H1 (cell line): ENCODE data around the gene METTL9. TPM values are rescaled to one million over a fixed set of nuclear protein-coding genes. Genes with fewer than 3 reads are reported as not detected.

Source experiments
- CTCF ChIA-PET: fragments of 300-600 bp; sonication (Branson Sonifier 250); formaldehyde crosslinking; loops from one replicate; lab custom pipeline; 2021; ENCODE audit not compliant: partially characterized antibody; lab: Charles Lee
- POLR2A ChIA-PET: fragments of 300-600 bp; sonication (Branson Sonifier 250); formaldehyde crosslinking; loops from one replicate; lab custom pipeline; 2021; ENCODE audit warnings: inconsistent platforms; ENCODE audit not compliant: partially characterized antibody; lab: Charles Lee
- DNase-seq, 2 experiments: peaks; one replicate each; pipeline versions ENCODE4 v3.0.0 to v3.0.0-alpha.2; 2010 to 2022; ENCODE audit warnings: low spot score in 2 of 2, low read depth in 1 of 2, mixed read lengths in 1 of 2
- FAIRE-seq: peaks from 2 replicates; lab custom pipeline; 2011; peaks lifted over from hg19 to GRCh38; lab: Jason Lieb, UNC
- H2AFZ ChIP-seq: 2 replicates; pipeline ENCODE4 v1.8.1; 2012; ENCODE audit warnings: low read length, inconsistent platforms
- H2AK5ac ChIP-seq: 2 replicates; pipeline ENCODE4 v1.6.1; 2013; ENCODE audit warnings: low read depth, low read length
- H2BK120ac ChIP-seq: replicated peaks from 2 replicates; pipeline ENCODE3; 2013; ENCODE audit warnings: low read depth, low read length, inconsistent platforms
- H2BK12ac ChIP-seq: 2 replicates; pipeline ENCODE4 v1.6.1; 2013; ENCODE audit warnings: low read depth, low read length
- H2BK15ac ChIP-seq: 2 replicates; pipeline ENCODE4 v1.6.1; 2013; ENCODE audit warnings: low read length
- H2BK20ac ChIP-seq: 2 replicates; pipeline ENCODE4 v1.6.1; 2013; ENCODE audit warnings: low read length
- H2BK5ac ChIP-seq: 2 replicates; pipeline ENCODE4 v1.6.1; 2013; ENCODE audit warnings: low read depth, low read length
- H3K14ac ChIP-seq: 2 replicates; pipeline ENCODE4 v1.6.1; 2013; ENCODE audit warnings: inconsistent platforms; ENCODE audit not compliant: insufficient read length
- H3K18ac ChIP-seq: 2 replicates; pipeline ENCODE4 v1.6.1; 2013; ENCODE audit warnings: low read length; ENCODE audit errors: extremely low read depth
- H3K23ac ChIP-seq: 2 replicates; pipeline ENCODE4 v1.6.1; 2013; ENCODE audit warnings: inconsistent platforms; ENCODE audit not compliant: insufficient read length
- H3K23me2 ChIP-seq: 2 replicates; pipeline ENCODE4 v1.6.1; 2013; ENCODE audit warnings: low read depth, low read length
- H3K27ac ChIP-seq: 2 replicates; pipeline ENCODE4 v1.6.1; 2011; ENCODE audit warnings: low read depth, low read length, inconsistent platforms
- H3K27me3 ChIP-seq, 4 experiments: replicated peaks in 1 of 4; 1 replicate in 1 of 4; 2 replicates in 3 of 4; pipeline versions ENCODE4 v1.6.1 to v1.8.1; 2011 to 2013; ENCODE audit warnings: low read length in 3 of 4, mild to moderate bottlenecking in 3 of 4, inconsistent platforms in 2 of 4, mixed read lengths in 2 of 4, moderate library complexity in 1 of 4; ENCODE audit not compliant: control insufficient read depth in 3 of 4, insufficient read depth in 3 of 4; ENCODE audit errors: extremely low read depth in 1 of 4
- H3K36me3 ChIP-seq, 4 experiments: 2 replicates each; pipeline versions ENCODE4 v1.6.1 to v1.8.1; 2011 to 2013; ENCODE audit warnings: mild to moderate bottlenecking in 4 of 4, low read length in 3 of 4, moderate library complexity in 2 of 4, control low read depth in 1 of 4, inconsistent platforms in 1 of 4; ENCODE audit not compliant: insufficient read depth in 4 of 4, control insufficient read depth in 2 of 4
- H3K4ac ChIP-seq: replicated peaks from 2 replicates; pipeline ENCODE3; 2013; ENCODE audit warnings: low read length, low read depth, mixed read lengths, inconsistent platforms; ENCODE audit not compliant: insufficient read length
- H3K4me1 ChIP-seq, 4 experiments: replicated peaks in 1 of 4; 1 replicate in 1 of 4; 2 replicates in 3 of 4; pipeline versions ENCODE4 v1.6.1 to v1.8.1; 2011 to 2013; ENCODE audit warnings: low read length in 3 of 4, inconsistent platforms in 2 of 4, mixed read lengths in 1 of 4; ENCODE audit not compliant: insufficient read depth in 4 of 4, control insufficient read depth in 3 of 4
- H3K4me2 ChIP-seq, 2 experiments: 2 replicates each; pipeline versions ENCODE4 v1.6.1 to v1.8.1; 2011 to 2013; ENCODE audit warnings: low read depth in 2 of 2, low read length in 2 of 2, control low read depth in 1 of 2, inconsistent platforms in 1 of 2, mild to moderate bottlenecking in 1 of 2; ENCODE audit not compliant: insufficient read depth in 1 of 2
- H3K4me3 ChIP-seq, 4 experiments: fragments of 200-600, 300-600 bp in 1 of 4; sonication (generic), shearing (Covaris generic), sonication (Bioruptor Twin) in 1 of 4; 2 replicates each; pipeline versions ENCODE4 v1.5.1 to v1.8.1; 2011 to 2016; ENCODE audit warnings: low read length in 4 of 4, low read depth in 3 of 4, control low read depth in 2 of 4, inconsistent platforms in 2 of 4, mild to moderate bottlenecking in 2 of 4, mixed read lengths in 1 of 4, moderate library complexity in 1 of 4; ENCODE audit not compliant: insufficient read depth in 2 of 4; ENCODE audit errors: extremely low read depth in 1 of 4
- H3K56ac ChIP-seq: replicated peaks from 2 replicates; pipeline ENCODE3; 2013; ENCODE audit warnings: low read depth, mild to moderate bottlenecking, mixed read lengths, low read length, inconsistent platforms; ENCODE audit not compliant: insufficient read length
- H3K79me1 ChIP-seq: 2 replicates; pipeline ENCODE4 v1.6.1; 2013; ENCODE audit warnings: low read depth, low read length, control low read depth
- H3K79me2 ChIP-seq, 2 experiments: 2 replicates each; pipeline versions ENCODE4 v1.6.1 to v1.8.1; 2012 to 2013; ENCODE audit warnings: low read length in 2 of 2, mild to moderate bottlenecking in 2 of 2, inconsistent platforms in 1 of 2; ENCODE audit not compliant: insufficient read depth in 2 of 2, control insufficient read depth in 1 of 2
- H3K9ac ChIP-seq, 4 experiments: replicated peaks in 1 of 4; 1 replicate in 1 of 4; 2 replicates in 3 of 4; pipeline versions ENCODE4 v1.6.1 to v1.8.1; 2011 to 2013; ENCODE audit warnings: low read depth in 3 of 4, low read length in 3 of 4, control low read depth in 2 of 4, mild to moderate bottlenecking in 2 of 4, moderate library complexity in 2 of 4, inconsistent platforms in 1 of 4; ENCODE audit errors: extremely low read depth in 1 of 4
- H3K9me3 ChIP-seq, 2 experiments: 2 replicates each; pipeline versions ENCODE4 v1.6.1 to v1.8.1; 2012 to 2013; ENCODE audit warnings: mild to moderate bottlenecking in 2 of 2, moderate library complexity in 2 of 2, control low read depth in 1 of 2, inconsistent platforms in 1 of 2, low read depth in 1 of 2, low read length in 1 of 2, mixed read lengths in 1 of 2; ENCODE audit not compliant: insufficient read depth in 2 of 2
- H4K20me1 ChIP-seq, 2 experiments: replicated peaks in 1 of 2; 2 replicates each; pipeline versions ENCODE3 to v1.8.1; 2011 to 2013; ENCODE audit warnings: inconsistent platforms in 2 of 2, low read length in 2 of 2, mild to moderate bottlenecking in 1 of 2; ENCODE audit not compliant: insufficient read depth in 2 of 2, control insufficient read depth in 1 of 2
- H4K5ac ChIP-seq: 2 replicates; pipeline ENCODE4 v1.6.1; 2013; ENCODE audit warnings: low read length, low read depth, mixed read lengths, inconsistent platforms; ENCODE audit not compliant: insufficient read length
- H4K8ac ChIP-seq: 2 replicates; pipeline ENCODE4 v1.8.0; 2013; ENCODE audit warnings: mild to moderate bottlenecking, moderate library complexity, low read length, inconsistent platforms; ENCODE audit not compliant: insufficient read depth; ENCODE audit errors: extremely low read depth
- H4K91ac ChIP-seq: replicated peaks from 2 replicates; pipeline ENCODE3; 2013; ENCODE audit warnings: low read length, mixed read lengths, inconsistent platforms; ENCODE audit not compliant: insufficient read length
- CTCF ChIP-seq, 3 experiments: IDR thresholded peaks; 1 replicate in 2 of 3; 2 replicates in 1 of 3; pipeline versions ENCODE4 v1.5.1 to v1.6.1; 2011; ENCODE audit warnings: low read length in 3 of 3, mild to moderate bottlenecking in 3 of 3, inconsistent platforms in 2 of 3, low read depth in 1 of 3, moderate library complexity in 1 of 3; ENCODE audit not compliant: insufficient read depth in 1 of 3; ENCODE audit errors: control extremely low read depth in 1 of 3
- RAD21 ChIP-seq, 2 experiments: IDR thresholded peaks in 1 of 2; conservative IDR thresholded peaks in 1 of 2; 2 replicates each; pipeline ENCODE4 v1.6.1; 2011; ENCODE audit warnings: low read depth in 2 of 2, low read length in 2 of 2, improper control_type of control experiment in 1 of 2, inconsistent platforms in 1 of 2, mild to moderate bottlenecking in 1 of 2, moderate library complexity in 1 of 2
- RNF2 ChIP-seq: fragments of 200-900, 300-1000 bp; sonication (generic); IDR thresholded peaks from 2 replicates; pipeline ENCODE4 v1.7.1; 2016; ENCODE audit warnings: borderline replicate concordance, low read depth, mild to moderate bottlenecking, antibody characterized with exemption, low read length; ENCODE audit not compliant: poor library complexity, severe bottlenecking; ENCODE audit errors: missing control alignments
- WGBS, 2 experiments: shearing (Covaris generic) in 1 of 2; methylation state at CpG; one replicate each; pipeline versions ENCODE4 v1.1.6 to v1.1.7; 2013 to 2015; ENCODE audit warnings: low lambda C conversion rate in 2 of 2, mixed read lengths in 2 of 2, inconsistent platforms in 1 of 2, low coverage in 1 of 2, missing lambda C conversion rate in 1 of 2; ENCODE audit not compliant: insufficient replicate concordance in 2 of 2, insufficient coverage in 1 of 2, insufficient read length in 1 of 2; ENCODE audit errors: extremely low coverage in 1 of 2, missing lambda C conversion rate in 1 of 2; 5-methylcytosine and 5-hydroxymethylcytosine counted together
- polyA plus RNA-seq, 7 experiments: library from polyadenylated mRNA; depleted of rRNA in 3 of 7; stranded (reverse) in 5 of 7; unstranded in 2 of 7; fragments of >200 nt in 5 of 7; fragments of 200-250 nt in 2 of 7; gene quantifications; 1 replicate in 5 of 7; 2 replicates in 1 of 7; 4 replicates in 1 of 7; pipeline versions ENCODE4 v1.2.1 to v1.2.3, GENCODE V29; 2011 to 2013; ENCODE audit warnings: missing spikeins in 2 of 7, mixed read lengths in 2 of 7
- total RNA-seq: library from RNA; stranded (reverse); fragmentation: NEBNext Ultra II Directional; extraction: Animal tissue kit (Norgen Biotek cat#: 25700); gene quantifications from 2 replicates; pipeline ENCODE4 v1.2.1, GENCODE V29; 2021

METTL9 gene
- total and polyA plus RNA-seq, 2 of the 8 experiments (the other 6 are each of a cell fraction or from before 2014, with no cell fraction given) = 45.4 to 112 TPM

GRCh38 chr16:21614896-21615295 is 15.5 kb downstream of the METTL9 start:
- H3K14ac ChIP-seq = no peak overlapping the region
- no peak overlapping the region for H2BK120ac ChIP-seq
- no peak overlapping the region for H2AFZ ChIP-seq
- H2BK12ac ChIP-seq = no peak overlapping the region
- no peak overlapping the region for H2BK5ac ChIP-seq
- H3K79me1 ChIP-seq = peaks cover 5% of the 10 kb centered on the region
- H3K27ac ChIP-seq = no peak overlapping the region
- no peaks in the 10 kb centered on the region for H3K9me3 ChIP-seq
- H3K18ac ChIP-seq = no peak overlapping the region
- no peak overlapping the region for H3K56ac ChIP-seq
- H3K4me3 ChIP-seq = no peak overlapping the region
- H3K4me1 ChIP-seq = peaks cover 0 to 12% (median 7%) of the 10 kb centered on the region in 4 experiments; a peak in 4 of 7 replicates
- H3K23ac ChIP-seq = no peak overlapping the region
- ChIA-PET CTCF (interaction anchor here (1.1 to 4.4 kb wide), 4 partner anchors 12 to 36 kb away, joined by 3 to 20 read pairs (median 4); no protein-coding TSS in a partner anchor), POLR2A (no interaction called here)
- no peak overlapping the region for H4K8ac ChIP-seq
- WGBS, 2 experiments = 92% methylated on average over 2 of the region's 3 CpGs; no CpG with 5 or more reads in 1 of the 2 experiments
- TF ChIP-seq RNF2 (no peak), CTCF (IDR thresholded peaks at IDR 0.05; ENCODE audit: control extremely low read depth in 1 of 3, insufficient read depth in 1 of 3, low read depth in 1 of 3, low read length in 3 of 3) (peak in 2 of 3 experiments; percentile 35 to 42; a peak in 2 of 4 replicates), RAD21 (IDR thresholded peaks at IDR 0.05 in 1 of 2, conservative IDR thresholded peaks at IDR 0.05 in 1 of 2; ENCODE audit: low read depth in 2 of 2, low read length in 2 of 2) (0 out of 4 replicates have a peak, but pooled peaks of 1 of the 2 experiments have one; percentile 13)
- FAIRE-seq = no peak
- peaks cover 0 to 73% of the 10 kb centered on the region in 2 experiments; a peak in 3 of 4 replicates for H3K79me2 ChIP-seq
- no peak overlapping the region for H2BK15ac ChIP-seq
- H3K4me2 ChIP-seq = no peak overlapping the region
- H3K27me3 ChIP-seq = no peaks in the 10 kb centered on the region
- no peak overlapping the region for H3K9ac ChIP-seq
- H2BK20ac ChIP-seq = no peak overlapping the region
- no peak for DNase-seq
- peaks cover 0 to 9% (median 2%) of the 10 kb centered on the region in 4 experiments; a peak in 3 of 8 replicates for H3K36me3 ChIP-seq
- peaks cover 3 to 4% of the 10 kb centered on the region in 2 experiments for H4K20me1 ChIP-seq
- H2AK5ac ChIP-seq = no peak overlapping the region
- H3K4ac ChIP-seq = no peak overlapping the region
- no peak overlapping the region for H4K91ac ChIP-seq
- no peaks in the 10 kb centered on the region for H3K23me2 ChIP-seq
- H4K5ac ChIP-seq = no peak overlapping the region
